ENCODE results near the gene ABCD3.
"Not testable (repeated sequence)": the region's sequence is repeated elsewhere in the genome, so short reads cannot be mapped to it uniquely, and the experiment has no call there.

ABCD3 gene

GRCh38 chr1:94416901-94417727 lies 1.1 kb upstream of the ABCD3 start:
- DNase-seq = no peak

- no peak for DNase-seq
Observed at GRCh38 chr1:94417728-94417977, 536 bp upstream of the ABCD3 start.

GRCh38 chr1:94418664-94419655 lies 771 bp downstream of the ABCD3 start:
- DNase-seq = peak in 1 of 2 experiments; percentile 44

DNA sequence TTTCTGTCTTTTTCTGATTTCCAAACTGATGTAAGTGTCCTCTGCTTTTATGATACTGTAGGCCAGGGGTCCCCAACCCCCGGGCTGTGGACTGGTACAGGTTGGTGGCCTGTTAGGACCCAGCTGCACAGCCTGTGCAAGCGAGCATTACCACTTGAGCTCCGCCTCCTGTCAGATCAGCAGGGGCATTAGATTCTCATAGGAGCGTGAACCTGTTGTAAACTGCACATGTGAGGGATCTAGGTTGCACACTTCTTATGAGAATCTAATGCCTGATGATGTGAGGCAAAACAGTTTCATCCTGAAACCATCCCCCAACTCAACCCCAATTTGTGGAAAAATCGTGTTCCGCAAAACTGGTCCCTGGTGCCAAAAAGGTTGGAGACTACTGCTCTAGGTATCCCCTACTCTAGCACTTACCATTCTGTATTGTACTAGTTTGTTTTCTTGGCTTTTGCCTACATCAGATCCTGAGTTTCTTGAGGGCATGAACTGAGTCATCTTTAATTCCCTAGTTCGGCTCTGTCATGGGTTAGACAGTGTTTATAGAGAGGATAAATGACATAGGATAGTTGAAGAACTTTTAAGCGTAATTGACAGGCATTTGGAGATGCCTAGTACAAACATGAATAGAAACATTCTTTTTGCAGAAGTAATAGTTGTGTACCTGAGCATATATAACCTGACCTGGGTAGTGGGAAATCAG lies 4.1 kb downstream of the ABCD3 start:
- no peak for DNase-seq

GRCh38 chr1:94425821-94426484 lies 7.8 kb downstream of the ABCD3 start:
- no peak for DNase-seq

- not testable (repeated sequence) for DNase-seq
Observed at GRCh38 chr1:94426485-94426870, 8.3 kb downstream of the ABCD3 start.

- DNase-seq = no peak
Observed at GRCh38 chr1:94428441-94428840, 10.3 kb downstream of the ABCD3 start.

- DNase-seq = not testable (repeated sequence)
Observed at GRCh38 chr1:94428927-94429528, 10.8 kb downstream of the ABCD3 start.

GRCh38 chr1:94430066-94430465 lies 11.9 kb downstream of the ABCD3 start:
- not testable (repeated sequence) for DNase-seq

- DNase-seq = no peak
Observed at GRCh38 chr1:94433866-94434265, 15.7 kb downstream of the ABCD3 start.

GRCh38 chr1:94434365-94435045 lies 16.3 kb downstream of the ABCD3 start:
- no peak for DNase-seq

GRCh38 chr1:94438692-94439276 lies 20.6 kb downstream of the ABCD3 start:
- DNase-seq = peak; percentile 46 to 56

GRCh38 chr1:94440088-94440487 lies 21.9 kb downstream of the ABCD3 start:
- no peak for DNase-seq

DNA sequence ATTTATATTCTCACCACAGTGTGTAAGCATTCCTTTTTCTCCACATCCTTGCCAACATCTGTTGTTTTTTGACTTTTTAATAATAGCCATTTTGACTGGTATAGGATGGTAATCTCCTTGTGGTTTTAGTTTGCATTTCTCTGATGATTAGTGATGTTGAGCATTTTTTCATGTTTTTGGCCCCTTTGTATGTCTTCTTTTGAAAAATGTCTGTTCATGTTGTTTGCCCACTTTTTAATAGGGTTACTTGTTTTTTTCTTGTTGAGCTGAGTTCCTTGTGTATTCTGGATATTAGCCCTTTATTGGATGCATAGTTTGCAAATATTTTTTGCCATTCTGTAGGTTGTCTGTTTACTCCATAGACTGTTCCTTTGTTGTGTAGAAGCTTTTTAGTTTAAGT lies 24.9 kb downstream of the ABCD3 start:
- DNase-seq = not testable (repeated sequence)

- DNase-seq = not testable (repeated sequence)
Observed at GRCh38 chr1:94444819-94445218, 26.6 kb downstream of the ABCD3 start.

DNA sequence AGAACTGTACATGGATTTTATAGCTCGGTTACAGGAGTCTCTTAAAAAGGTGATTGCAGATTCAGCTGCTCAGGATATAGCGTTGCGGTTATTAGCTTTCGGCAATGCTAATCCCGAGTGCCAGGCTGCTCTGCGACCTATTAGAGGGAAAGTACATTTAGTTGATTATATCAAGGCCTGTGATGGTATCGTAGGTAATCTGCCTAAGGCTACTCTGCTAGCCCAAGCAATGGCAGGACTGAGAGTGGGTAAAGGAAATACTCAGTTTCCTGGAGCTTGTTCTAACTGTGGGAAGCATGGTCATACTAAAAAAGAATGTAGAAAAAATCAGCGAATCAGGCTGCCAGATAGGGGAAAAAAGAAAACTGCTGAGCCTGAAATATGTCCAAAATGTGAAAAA lies 27.5 kb downstream of the ABCD3 start:
- not testable (repeated sequence) for DNase-seq

DNA sequence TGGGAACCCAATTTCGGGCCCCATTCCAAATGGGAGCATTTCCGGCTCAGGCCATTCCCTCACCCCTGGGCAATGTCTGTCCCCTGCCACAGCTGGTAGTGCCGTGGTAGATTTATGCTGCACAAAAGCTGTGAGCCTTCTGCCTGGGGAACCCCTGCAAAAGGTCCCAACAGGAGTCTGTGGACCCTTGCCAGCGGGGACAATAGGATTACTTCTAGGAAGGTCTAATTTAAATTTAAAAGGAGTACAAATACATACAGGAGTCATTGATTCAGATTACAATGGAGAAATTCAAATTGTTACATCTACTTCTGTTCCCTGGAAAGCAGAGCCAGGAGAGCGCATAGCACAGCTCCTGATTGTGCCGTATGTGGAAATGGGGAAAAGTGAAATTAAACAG lies 28.0 kb downstream of the ABCD3 start:
- DNase-seq = not testable (repeated sequence)

DNA sequence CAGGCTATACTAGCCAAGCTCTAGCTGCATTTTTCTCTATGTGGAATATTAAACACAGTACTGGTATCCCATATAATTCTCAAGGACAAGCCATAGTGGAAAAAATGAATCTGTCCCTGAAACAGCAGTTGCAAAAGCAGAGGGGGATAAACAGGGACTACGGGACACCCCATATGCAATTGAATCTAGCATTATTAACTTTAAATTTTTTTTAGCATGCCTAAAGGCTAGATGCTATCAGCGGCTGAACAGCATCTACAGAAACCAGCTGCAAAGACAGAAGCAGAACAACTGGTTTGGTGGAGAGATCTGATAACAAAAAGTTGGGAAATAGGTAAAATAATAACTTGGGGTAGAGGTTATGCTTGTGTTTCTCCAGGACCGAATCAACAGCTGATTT lies 30.6 kb downstream of the ABCD3 start:
- DNase-seq = not testable (repeated sequence)

DNA sequence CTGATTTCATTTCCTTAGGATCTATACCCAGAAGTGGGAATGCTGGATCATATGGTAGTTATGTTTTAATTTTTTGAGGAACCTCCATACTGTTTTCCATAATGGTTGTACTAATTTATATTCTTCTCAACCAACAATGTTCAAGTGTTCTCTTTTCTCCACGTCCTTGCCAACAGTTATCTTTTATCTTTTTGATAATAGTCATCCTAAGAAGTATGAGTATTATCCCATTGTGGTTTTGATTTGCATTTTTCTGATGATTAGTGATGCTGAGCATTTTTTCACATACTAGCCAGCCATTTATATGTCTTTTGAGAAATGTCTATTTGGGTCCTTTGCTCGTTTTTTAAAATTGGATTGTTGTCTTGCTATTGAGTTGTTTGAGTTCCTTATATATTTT lies 38.5 kb downstream of the ABCD3 start:
- no peak for DNase-seq

- DNase-seq = no peak
Observed at GRCh38 chr1:94462606-94463005, 44.4 kb downstream of the ABCD3 start.

DNA sequence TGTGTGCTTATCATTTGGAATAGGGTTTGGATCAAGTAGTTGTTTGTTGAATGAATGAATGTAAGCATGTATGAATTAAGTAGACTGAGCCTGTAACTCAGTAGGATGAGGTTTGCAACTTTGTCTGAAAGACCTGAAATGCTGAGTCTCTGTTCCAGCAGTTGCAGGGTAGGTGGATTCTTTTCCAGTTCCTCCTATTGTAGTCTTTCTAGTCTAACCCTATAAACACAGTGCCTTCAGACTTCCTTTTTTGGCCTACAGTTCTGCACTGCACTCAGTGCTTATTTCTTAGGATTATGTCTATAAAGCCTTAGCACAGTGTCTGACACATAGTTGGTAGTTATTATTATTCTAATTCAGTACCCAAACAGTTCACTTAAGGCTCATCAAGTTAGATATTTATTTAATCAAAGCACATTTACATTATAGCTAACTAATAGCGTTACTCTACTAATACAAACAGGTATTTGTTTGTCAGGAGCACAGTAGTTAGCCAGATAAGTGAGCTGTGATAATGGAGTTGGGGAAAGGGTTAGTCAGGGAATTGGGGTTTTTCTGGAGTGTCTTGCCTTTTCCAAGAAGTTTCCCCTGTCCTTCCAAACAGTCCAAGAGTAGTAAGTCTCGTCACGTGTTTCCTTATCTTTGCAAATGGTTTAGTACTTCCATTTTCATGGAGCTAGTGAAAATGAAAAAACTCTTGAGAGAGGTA lies 45.0 kb downstream of the ABCD3 start:
- DNase-seq = no peak
